Measurements from ENCODE around the gene WDR83.

- TF ChIP-seq CTCF (conservative IDR thresholded peaks at IDR 0.05; ENCODE audit: low read depth, low read length) = no peak
- TF ChIP-seq EZH2 (IDR thresholded peaks at IDR 0.05; ENCODE audit: borderline replicate concordance, low read depth, low read length, poor library complexity, severe bottlenecking) = no peak
Observed at GRCh38 chr19:12695514-12695913, 28.9 kb downstream of the WDR83 start.

Measured in A673 (cell line).